Fibroblast of pulmonary artery (primary cell): ENCODE data around the gene ASCC3.

Source experiments
- DNase-seq: peaks from one replicate; pipeline ENCODE4 v3.0.0-alpha.2; 2010; ENCODE audit warnings: low read depth
- H3K4me3 ChIP-seq: replicated peaks from 2 replicates; pipeline ENCODE4 v1.5.1; 2011; ENCODE audit warnings: low read depth, mild to moderate bottlenecking, control low read depth, low read length, moderate library complexity
- TF ChIP-seq, protein P1 (sequence below): IDR thresholded peaks from 2 replicates; pipeline ENCODE4 v1.5.1; 2011; ENCODE audit warnings: mild to moderate bottlenecking, control low read depth, low read length, inconsistent platforms; ENCODE audit errors: missing control alignments

Gene ASCC3

DNA sequence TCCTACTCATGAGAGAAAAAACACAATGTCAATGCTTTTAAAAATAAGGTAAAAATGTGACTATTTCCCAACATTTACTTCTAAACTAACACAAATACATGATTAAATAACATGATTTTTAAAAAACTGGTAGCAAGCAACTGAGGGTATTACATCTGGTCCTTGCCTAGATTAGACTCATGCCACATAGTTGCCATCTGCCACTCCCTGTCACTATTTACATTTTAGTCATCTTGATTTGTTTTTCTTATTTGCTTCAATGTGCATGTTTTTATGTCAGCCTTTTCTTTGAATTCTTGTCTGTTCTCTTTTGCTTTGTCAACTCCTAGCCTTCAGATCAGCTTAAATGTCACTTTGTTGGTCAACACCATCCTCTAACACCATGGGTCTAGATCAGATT, 209.4 kb downstream of the ASCC3 start:
- TF ChIP-seq, protein P1, sequence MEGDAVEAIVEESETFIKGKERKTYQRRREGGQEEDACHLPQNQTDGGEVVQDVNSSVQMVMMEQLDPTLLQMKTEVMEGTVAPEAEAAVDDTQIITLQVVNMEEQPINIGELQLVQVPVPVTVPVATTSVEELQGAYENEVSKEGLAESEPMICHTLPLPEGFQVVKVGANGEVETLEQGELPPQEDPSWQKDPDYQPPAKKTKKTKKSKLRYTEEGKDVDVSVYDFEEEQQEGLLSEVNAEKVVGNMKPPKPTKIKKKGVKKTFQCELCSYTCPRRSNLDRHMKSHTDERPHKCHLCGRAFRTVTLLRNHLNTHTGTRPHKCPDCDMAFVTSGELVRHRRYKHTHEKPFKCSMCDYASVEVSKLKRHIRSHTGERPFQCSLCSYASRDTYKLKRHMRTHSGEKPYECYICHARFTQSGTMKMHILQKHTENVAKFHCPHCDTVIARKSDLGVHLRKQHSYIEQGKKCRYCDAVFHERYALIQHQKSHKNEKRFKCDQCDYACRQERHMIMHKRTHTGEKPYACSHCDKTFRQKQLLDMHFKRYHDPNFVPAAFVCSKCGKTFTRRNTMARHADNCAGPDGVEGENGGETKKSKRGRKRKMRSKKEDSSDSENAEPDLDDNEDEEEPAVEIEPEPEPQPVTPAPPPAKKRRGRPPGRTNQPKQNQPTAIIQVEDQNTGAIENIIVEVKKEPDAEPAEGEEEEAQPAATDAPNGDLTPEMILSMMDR: no peak
- DNase-seq: no peak
- H3K4me3 ChIP-seq: no peak overlapping the region

DNA sequence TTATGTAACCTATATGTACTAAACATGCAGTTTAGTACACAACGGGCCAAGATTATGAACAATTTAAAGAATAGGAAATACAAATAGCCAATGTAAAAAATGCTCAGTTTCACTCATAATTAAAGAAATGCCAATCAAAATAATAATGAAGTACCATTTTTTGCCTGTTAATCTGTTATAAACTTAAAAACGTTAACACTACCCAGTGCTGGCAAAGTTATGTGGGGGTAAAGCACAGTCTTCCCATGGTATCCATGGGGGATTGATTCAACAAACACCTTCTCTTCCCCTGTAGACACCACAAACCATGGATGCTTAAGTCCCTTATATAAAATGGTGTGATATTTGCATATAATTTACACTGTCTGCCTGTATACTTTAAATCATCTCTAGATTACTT, 211.1 kb downstream of the ASCC3 start:
- TF ChIP-seq, protein P1: no peak

DNA sequence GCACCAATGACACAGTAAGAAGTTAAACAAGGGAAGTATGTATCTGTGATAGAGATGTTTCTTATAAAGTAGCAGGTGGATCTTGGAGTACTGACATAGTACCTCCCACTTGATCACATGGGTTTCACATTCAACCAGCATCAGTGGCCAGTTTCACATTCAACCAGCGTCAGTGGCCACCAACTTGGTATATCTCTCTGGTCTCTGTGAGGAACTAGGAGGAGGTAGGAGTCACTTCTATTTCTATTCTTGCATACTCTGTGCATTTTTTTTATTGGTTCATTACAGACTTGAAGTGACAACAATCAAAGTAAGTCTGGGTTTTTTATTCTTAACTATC, 216.1 kb downstream of the ASCC3 start:
- TF ChIP-seq, protein P1: no peak
- no peak overlapping the region for H3K4me3 ChIP-seq
- no peak for DNase-seq

More for the DNA sequence above, 211.1 kb downstream of the ASCC3 start:
- no peak overlapping the region for H3K4me3 ChIP-seq
- DNase-seq: no peak

DNA sequence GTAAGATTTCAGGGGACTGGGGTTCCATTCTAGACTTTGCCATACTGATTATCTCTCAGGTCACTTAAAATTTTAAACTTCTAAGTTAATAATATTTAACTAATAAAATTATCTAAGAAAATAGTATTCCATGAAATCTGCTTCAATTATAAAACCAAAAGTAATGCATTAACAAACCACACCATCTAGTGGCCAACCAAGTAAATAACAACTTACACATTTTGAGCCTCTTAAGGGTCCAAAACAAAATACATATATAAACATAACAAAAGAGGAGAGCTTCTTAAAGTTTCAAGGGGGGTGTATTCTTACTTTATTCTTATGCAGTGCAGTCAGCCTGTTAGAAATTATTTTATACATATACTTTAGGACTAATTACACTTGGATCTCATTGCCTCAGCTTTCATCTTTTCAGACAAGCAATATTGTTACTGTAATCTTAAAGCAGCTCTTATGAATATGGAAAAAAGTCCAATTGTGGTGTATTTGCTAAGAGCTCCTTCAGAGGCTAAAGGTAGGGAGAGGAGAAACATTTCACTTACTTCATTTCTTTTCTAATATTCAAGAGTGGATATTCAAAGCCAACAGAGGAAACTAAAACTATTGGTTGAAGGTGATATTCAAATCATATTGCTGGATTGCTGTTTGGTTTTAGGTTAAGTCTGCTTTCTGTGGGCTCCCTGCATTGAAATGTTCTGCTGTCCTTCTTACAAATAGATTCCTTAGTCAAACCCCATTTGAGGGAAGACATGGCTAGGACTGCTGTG, 216.7 kb downstream of the ASCC3 start:
- peak; percentile 62 for DNase-seq
- no peak overlapping the region for H3K4me3 ChIP-seq
- TF ChIP-seq, protein P1: peak; percentile 58

DNA sequence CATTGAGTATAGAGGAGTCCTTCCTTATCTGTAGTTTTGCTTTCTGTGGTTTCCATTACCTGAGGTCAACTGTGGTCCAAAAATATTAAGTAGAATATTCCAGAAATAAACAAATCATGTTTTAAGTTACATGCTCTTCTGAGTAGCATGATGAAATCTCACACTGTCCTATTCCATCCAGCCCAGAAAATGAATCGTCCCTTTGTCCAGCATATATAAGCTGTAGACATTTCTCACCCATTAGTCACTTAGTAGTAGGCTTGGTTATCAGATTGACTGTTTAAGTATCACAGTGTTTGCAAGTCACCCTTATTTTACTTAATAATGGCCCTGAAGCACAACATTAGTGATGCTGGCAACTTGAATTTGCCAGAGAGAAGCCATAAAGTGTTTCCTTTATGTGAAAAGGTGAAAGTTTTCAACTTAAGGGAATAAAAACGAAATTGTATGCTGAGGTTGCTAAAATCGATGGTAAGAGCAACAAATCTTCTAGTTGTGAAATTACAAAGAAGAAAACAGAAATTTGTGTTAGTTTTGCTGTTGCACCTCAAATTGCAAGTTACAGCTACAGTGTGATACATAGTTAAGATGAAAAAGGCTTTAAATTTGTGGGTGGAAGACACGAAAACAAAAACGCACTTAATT, 217.8 kb downstream of the ASCC3 start:
- H3K4me3 ChIP-seq: no peak overlapping the region
- TF ChIP-seq, protein P1: no peak
- peak; percentile 86 for DNase-seq

DNA sequence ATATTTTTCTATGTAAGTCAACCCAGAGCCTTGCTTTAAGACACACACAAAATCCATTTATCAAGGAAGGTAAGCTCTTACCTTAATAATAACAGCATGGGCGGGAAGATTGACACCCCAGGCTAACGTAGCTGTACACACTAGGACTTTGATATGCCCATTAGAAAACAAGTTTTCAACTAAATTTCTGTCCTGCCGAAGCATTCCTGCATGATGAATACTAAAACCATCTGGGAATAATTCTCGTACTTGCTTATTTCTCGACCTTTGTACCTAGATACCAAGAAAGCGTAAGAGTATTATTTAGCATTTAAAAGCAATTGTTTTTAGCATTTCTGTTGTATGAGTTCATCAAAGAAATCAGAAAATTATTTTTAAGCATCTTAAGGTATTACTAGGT, 218.9 kb downstream of the ASCC3 start:
- TF ChIP-seq, protein P1: no peak
- DNase-seq: no peak
- no peak overlapping the region for H3K4me3 ChIP-seq
